ENCODE results near the gene TEX19. TPM values are rescaled to one million over a fixed set of nuclear protein-coding genes. Genes with fewer than 3 reads are reported as not detected.

Gene TEX19
- total and polyA plus RNA-seq, 12 donors: not detected

DNA sequence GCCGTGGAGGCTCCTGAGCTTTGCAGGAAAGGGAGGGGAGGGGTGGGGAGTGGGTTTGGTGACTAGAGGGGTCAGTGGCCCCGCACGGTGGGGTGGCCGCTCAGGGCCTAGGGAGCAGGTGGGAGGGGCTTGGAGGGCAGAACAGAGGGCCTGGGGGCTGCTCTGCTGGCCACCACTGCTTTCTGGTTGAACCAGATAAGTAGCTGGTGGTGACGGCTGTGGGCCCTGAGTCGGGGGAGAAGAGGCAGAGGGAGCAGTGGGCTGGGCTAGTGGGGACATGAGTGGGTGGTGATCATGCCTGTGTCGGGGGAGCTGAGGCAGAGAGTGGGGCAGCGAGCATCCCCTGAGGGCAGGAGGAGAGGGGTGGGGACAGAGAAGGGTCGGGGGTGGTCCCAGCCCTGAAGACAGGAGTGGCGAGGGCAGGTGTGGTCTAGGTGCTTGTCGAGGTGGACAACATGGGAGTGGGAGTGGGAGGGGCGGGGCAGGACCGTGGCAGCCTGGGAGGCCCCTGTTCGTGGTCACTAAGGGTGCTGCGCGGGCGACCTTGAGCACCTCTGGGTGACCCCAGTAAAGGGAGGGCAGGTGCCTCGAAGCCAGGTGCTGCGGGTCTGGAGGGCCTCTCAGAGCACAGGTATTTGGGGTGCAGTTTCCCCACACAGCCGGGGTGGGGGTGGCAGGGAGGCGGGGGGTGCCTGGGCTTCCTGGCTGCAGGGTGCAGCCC is 35.4 kb upstream of the TEX19 start:
- Histone ChIP-seq H3K9me3 (no peaks in the 10 kb centered on the region), H3K4me1 (peaks cover 0 to 12% (median 4%) of the 10 kb centered on the region in 9 donors), H3K36me3 (peaks cover 0 to 13% (median 0%) of the 10 kb centered on the region in 9 donors), H3K4me3 (no peak overlapping the region), H3K27me3 (peaks cover 0 to 33% (median 15%) of the 10 kb centered on the region in 7 donors), H3K27ac (no peak overlapping the region)
- DNase-seq (peak in 1 of 2 donors; percentile 8), ATAC-seq (no peak)
- intact Hi-C loops (cut with DNase I): loop anchor here (2.0 to 10.0 kb wide), 8 partner anchors 79 to 289 kb away; partner anchors contain the start of genes DCXR (in 1 of the 10) and RAC3 (in 1 of the 10)
- WGBS, 2 donors: 65 to 69% methylated on average over 21 of the region's 21 CpGs
- TF ChIP-seq, protein P1, sequence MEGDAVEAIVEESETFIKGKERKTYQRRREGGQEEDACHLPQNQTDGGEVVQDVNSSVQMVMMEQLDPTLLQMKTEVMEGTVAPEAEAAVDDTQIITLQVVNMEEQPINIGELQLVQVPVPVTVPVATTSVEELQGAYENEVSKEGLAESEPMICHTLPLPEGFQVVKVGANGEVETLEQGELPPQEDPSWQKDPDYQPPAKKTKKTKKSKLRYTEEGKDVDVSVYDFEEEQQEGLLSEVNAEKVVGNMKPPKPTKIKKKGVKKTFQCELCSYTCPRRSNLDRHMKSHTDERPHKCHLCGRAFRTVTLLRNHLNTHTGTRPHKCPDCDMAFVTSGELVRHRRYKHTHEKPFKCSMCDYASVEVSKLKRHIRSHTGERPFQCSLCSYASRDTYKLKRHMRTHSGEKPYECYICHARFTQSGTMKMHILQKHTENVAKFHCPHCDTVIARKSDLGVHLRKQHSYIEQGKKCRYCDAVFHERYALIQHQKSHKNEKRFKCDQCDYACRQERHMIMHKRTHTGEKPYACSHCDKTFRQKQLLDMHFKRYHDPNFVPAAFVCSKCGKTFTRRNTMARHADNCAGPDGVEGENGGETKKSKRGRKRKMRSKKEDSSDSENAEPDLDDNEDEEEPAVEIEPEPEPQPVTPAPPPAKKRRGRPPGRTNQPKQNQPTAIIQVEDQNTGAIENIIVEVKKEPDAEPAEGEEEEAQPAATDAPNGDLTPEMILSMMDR (IDR thresholded peaks at IDR 0.05): no peak

GRCh38 chr17:82324566-82325285 is 34.3 kb upstream of the TEX19 start:
- DNase-seq: no peak
- no peak overlapping the region for H3K4me3 ChIP-seq
- peaks cover 0 to 43% (median 22%) of the 10 kb centered on the region in 7 donors for H3K27me3 ChIP-seq
- WGBS, 2 donors: 69 to 70% methylated on average over 25 of the region's 25 CpGs
- intact Hi-C loops (cut with DNase I): loop anchor here (5.0 to 10.0 kb wide), 7 partner anchors 80 to 290 kb away; partner anchors contain the start of genes DCXR (in 1 of the 10) and RAC3 (in 1 of the 10)
- ATAC-seq: peak in 1 of 8 donors; percentile 23
- peaks cover 0 to 12% (median 4%) of the 10 kb centered on the region in 9 donors for H3K4me1 ChIP-seq
- peaks cover 0 to 13% (median 0%) of the 10 kb centered on the region in 9 donors for H3K36me3 ChIP-seq
- no peaks in the 10 kb centered on the region for H3K9me3 ChIP-seq
- no peak overlapping the region for H3K27ac ChIP-seq
- TF ChIP-seq, protein P1 (IDR thresholded peaks at IDR 0.05): no peak

- intact Hi-C loops (cut with DNase I): loop anchor here in 3 of 10 donors (10.0 kb wide), 3 partner anchors 81 to 291 kb away; partner anchors contain the start of genes DCXR (in 1 of the 3) and RAC3 (in 1 of the 3)
Observed at GRCh38 chr17:82325286-82326180, 33.5 kb upstream of the TEX19 start.

More at GRCh38 chr17:82325286-82326180, 33.5 kb upstream of the TEX19 start:
- no peaks in the 10 kb centered on the region for H3K9me3 ChIP-seq
- 90% methylated on average over 30 of the region's 30 CpGs for WGBS, 2 donors
- peaks cover 0 to 13% (median 0%) of the 10 kb centered on the region in 9 donors for H3K36me3 ChIP-seq
- H3K4me1 ChIP-seq: peaks cover 4 to 18% (median 10%) of the 10 kb centered on the region in 9 donors
- ATAC-seq: no peak
- TF ChIP-seq, protein P1 (IDR thresholded peaks at IDR 0.05): no peak
- H3K27me3 ChIP-seq: peaks cover 0 to 49% (median 26%) of the 10 kb centered on the region in 7 donors
- no peak overlapping the region for H3K27ac ChIP-seq
- H3K4me3 ChIP-seq: no peak overlapping the region
- peak in 1 of 2 donors; percentile 10 for DNase-seq

Measured in heart right ventricle (tissue), 16 donors.